Mesothelial cell of epicardium (in vitro differentiated cells): ENCODE results near the gene MCCC2. TPM values are rescaled to one million over a fixed set of nuclear protein-coding genes. Genes with fewer than 3 reads are reported as not detected.
"Not testable (repeated sequence)": the region's sequence is repeated elsewhere in the genome, so short reads cannot be mapped to it uniquely, and the experiment has no call there.

Experiments used
- DNase-seq, 2 experiments: peaks; one replicate each; pipeline ENCODE4 v3.0.0; 2021; ENCODE audit warnings: low spot score in 2 of 2; ENCODE audit not compliant: unreplicated experiment in 2 of 2
- H3K27ac Mint-ChIP-seq: 2 replicates; pipeline ENCODE4 v1.8.0; 2021; ENCODE audit warnings: mixed read lengths
- H3K27me3 Mint-ChIP-seq: 2 replicates; pipeline ENCODE4 v1.8.0; 2021; ENCODE audit warnings: low read depth, mixed read lengths
- H3K36me3 Mint-ChIP-seq: 2 replicates; pipeline ENCODE4 v1.8.0; 2021; ENCODE audit warnings: mixed read lengths
- H3K4me1 Mint-ChIP-seq: 2 replicates; pipeline ENCODE4 v1.8.0; 2021; ENCODE audit warnings: mixed read lengths
- H3K4me3 Mint-ChIP-seq: 2 replicates; pipeline ENCODE4 v1.8.0; 2021; ENCODE audit warnings: mild to moderate bottlenecking, moderate library complexity, mixed read lengths
- H3K9me3 Mint-ChIP-seq: 2 replicates; pipeline ENCODE4 v1.8.0; 2021; ENCODE audit warnings: mixed read lengths
- CTCF ChIP-seq: fragments of 200-600 bp; sonication (generic); IDR thresholded peaks from one replicate; pipeline ENCODE4 v1.5.0; 2021; ENCODE audit warnings: antibody characterized with exemption; ENCODE audit not compliant: unreplicated experiment
- total RNA-seq: library from RNA; stranded (reverse); gene quantifications from 3 replicates; pipeline ENCODE4 v1.2.1, GENCODE V29; 2021

MCCC2 gene
- total RNA-seq, 1 donor from 2014 or later, result 44.6 TPM

- no peak for DNase-seq
- H3K27ac Mint-ChIP-seq, result no peak overlapping the region
- H3K36me3 Mint-ChIP-seq, result peaks cover 5% of the 10 kb centered on the region
- TF ChIP-seq CTCF, result no peak
- H3K9me3 Mint-ChIP-seq, result no peaks in the 10 kb centered on the region
- no peaks in the 10 kb centered on the region for H3K27me3 Mint-ChIP-seq
- no peaks in the 10 kb centered on the region for H3K4me1 Mint-ChIP-seq
- H3K4me3 Mint-ChIP-seq, result no peak overlapping the region
These were observed 17.2 kb upstream of the MCCC2 start for GRCh38 chr5:71569748-71570509.

- not testable (repeated sequence) for H3K27me3 Mint-ChIP-seq, DNase-seq, H3K4me1 Mint-ChIP-seq, H3K36me3 Mint-ChIP-seq, H3K4me3 Mint-ChIP-seq, H3K27ac Mint-ChIP-seq, H3K9me3 Mint-ChIP-seq
These were observed 15.3 kb upstream of the MCCC2 start for GRCh38 chr5:71571811-71572210.

GRCh38 chr5:71573591-71573990, 13.5 kb upstream of the MCCC2 start:
- no peak for DNase-seq
- Mint-ChIP-seq H3K4me3 (no peak overlapping the region), H3K36me3 (peaks cover 16% of the 10 kb centered on the region), H3K27me3 (no peaks in the 10 kb centered on the region), H3K4me1 (no peaks in the 10 kb centered on the region), H3K27ac (no peak overlapping the region), H3K9me3 (peaks cover 9% of the 10 kb centered on the region)
- no peak for TF ChIP-seq CTCF

GRCh38 chr5:71575588-71575987, 11.6 kb upstream of the MCCC2 start:
- not testable (repeated sequence) for H3K4me3 Mint-ChIP-seq, H3K27me3 Mint-ChIP-seq, H3K27ac Mint-ChIP-seq, H3K4me1 Mint-ChIP-seq, DNase-seq
- peaks cover 16% of the 10 kb centered on the region for H3K36me3 Mint-ChIP-seq
- H3K9me3 Mint-ChIP-seq, result peaks cover 11% of the 10 kb centered on the region

GRCh38 chr5:71576241-71576640, 10.9 kb upstream of the MCCC2 start:
- Mint-ChIP-seq H3K27ac (no peak overlapping the region), H3K27me3 (no peaks in the 10 kb centered on the region), H3K4me3 (no peak overlapping the region), H3K4me1 (no peaks in the 10 kb centered on the region), H3K9me3 (peaks cover 11% of the 10 kb centered on the region), H3K36me3 (peaks cover 16% of the 10 kb centered on the region)
- no peak for DNase-seq
- no peak for TF ChIP-seq CTCF

- not testable (repeated sequence) for H3K4me3 Mint-ChIP-seq, H3K27me3 Mint-ChIP-seq, H3K4me1 Mint-ChIP-seq, DNase-seq, H3K27ac Mint-ChIP-seq
- peaks cover 11% of the 10 kb centered on the region for H3K9me3 Mint-ChIP-seq
- H3K36me3 Mint-ChIP-seq, result peaks cover 16% of the 10 kb centered on the region
These were observed 9.3 kb upstream of the MCCC2 start for GRCh38 chr5:71577839-71578238.

GRCh38 chr5:71582945-71583584, 4.1 kb upstream of the MCCC2 start:
- Mint-ChIP-seq H3K9me3 (peaks cover 3% of the 10 kb centered on the region), H3K27ac (no peak overlapping the region), H3K27me3 (no peaks in the 10 kb centered on the region), H3K4me3 (no peak overlapping the region), H3K36me3 (peaks cover 6% of the 10 kb centered on the region), H3K4me1 (peaks cover 7% of the 10 kb centered on the region)
- no peak for TF ChIP-seq CTCF
- no peak for DNase-seq
